ENCODE results near the gene CTNNA2.
A peak's percentile ranks its signal among the peaks of the same experiment; 100 is the strongest.

The CTNNA2 gene

DNA sequence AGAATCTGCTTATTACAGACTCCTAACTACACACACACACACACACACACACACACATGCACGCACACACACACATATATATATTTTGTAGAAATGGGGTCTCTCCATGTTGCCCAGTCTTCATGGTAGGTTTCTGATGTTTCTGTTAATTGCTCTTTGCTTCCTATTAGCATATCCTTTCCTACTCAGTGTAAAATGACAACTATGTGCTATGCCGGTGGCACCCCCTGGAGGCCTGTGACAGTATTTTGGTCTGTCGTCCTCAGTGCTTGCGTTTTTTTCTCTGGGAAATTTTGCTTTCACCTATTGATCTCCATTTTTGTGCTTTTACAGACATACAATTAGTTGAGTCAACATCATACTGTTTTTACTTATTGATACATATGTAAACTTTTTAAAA is 469.6 kb downstream of the CTNNA2 start:
- DNase-seq (ENCODE audit: low spot score): peak; percentile 55

DNA sequence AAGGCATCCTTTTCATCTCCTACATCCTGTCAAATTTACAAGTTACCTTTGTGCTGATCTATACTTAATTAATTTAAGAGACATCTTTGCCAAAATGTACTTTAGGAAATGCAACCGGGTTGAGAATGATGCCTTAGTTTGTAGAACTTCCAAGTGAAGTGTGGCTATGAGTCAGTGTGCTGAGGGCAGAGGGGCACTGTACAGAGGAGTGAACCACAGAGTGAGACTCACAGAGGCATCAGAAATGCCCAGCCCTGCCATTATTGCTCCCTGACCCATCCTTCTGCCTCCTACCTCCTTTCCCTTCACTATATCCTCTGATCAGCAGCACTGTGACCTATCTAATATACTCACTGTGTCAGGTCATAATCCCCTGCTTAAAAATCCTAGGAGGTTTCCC is 471.6 kb downstream of the CTNNA2 start:
- DNase-seq (ENCODE audit: low spot score): no peak

DNA sequence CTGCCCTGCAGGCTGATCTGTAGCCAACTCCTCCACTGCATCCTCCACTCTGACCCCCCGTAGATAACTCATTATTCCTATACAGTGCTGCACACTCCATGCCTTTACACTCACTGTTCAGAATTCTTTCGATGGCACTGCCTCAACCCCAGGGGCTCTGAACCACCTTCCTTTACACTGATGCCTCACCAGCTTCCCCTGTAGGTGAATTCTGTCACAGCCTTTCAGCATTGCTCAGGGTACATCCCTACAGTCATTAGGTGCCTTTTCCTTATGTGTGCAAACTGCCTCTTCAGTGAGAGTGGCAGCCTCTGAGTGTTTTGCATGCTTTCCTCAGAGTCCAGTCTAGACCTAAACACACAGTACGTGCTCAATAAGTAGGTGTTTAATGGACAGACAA is 472.3 kb downstream of the CTNNA2 start:
- DNase-seq (ENCODE audit: low spot score): no peak

DNA sequence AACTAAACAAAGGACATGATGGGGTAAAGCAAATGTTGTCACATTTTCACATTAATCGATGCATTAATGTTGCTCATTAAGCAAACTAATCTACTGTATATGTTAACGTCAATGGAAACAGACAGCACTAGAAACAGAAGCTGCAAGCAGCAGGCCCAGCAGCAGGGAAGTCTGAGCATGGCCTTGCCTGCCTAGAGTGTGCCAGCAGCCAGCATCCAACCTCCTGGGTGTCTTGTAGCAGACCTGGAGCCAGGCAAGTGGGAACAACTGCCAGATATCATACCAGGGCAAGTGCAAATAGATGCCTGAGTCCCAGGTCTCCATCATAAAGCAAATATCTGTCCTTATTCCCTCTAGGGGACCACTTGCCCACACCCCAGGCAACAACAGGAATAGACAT is 472.7 kb downstream of the CTNNA2 start:
- no peak for DNase-seq (ENCODE audit: low spot score)

DNA sequence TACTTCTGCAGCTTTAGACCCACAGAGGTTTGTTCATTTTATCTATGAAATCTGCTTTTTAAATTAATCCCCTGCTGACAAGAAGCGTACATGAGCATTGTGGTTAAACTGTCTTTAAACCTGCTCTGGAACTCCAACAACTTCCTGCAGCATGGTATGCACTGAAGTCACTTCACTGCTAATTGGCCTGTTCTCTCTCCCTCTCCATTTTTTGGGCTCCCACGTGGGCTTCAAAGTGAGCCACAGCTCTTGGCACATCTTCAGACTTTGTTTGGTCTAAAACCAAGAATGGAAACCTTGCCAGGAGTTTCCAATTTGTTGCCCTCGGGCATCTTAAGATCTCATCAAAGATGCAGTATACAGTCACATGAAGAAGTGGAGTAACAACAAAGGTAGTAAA is 480.3 kb downstream of the CTNNA2 start:
- no peak for DNase-seq (ENCODE audit: low spot score)

DNA sequence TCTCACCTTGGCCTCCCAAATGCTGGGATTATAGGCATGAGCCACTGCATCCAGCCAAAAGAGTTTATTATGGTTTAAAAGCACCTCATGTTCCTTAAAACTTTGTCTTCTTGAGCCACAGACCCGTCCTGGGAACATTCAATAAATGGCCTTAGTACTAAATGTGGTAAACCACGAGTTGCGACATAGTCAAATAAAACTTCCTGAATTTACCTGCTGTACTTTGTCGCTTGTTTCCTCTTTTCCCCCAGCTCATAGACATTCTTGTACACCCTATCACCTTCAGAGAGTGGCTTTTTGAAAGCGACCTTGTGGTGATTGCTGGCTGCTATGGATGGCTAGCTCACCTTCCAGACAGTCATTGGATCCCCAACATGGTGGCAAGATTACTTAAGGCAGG is 481.3 kb downstream of the CTNNA2 start:
- DNase-seq (ENCODE audit: low spot score): no peak

DNA sequence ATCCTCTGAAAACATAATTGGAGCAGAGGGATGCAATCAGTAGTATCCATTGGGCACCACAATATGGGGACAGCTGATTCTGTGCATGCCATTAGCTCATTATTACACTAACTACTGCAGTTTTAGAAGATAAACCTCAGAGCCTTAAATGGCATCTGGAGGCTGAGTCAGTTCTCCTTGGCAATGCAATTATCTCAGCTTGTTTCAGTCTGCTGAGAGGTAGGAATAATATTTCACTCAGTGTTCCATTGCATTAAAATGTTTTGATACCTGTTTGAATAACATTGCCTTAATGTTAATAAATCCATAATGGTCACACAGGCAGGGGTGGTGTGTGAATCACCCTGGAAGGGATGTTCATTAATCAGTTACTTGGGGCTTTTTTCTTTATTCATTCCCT is 482.1 kb downstream of the CTNNA2 start:
- DNase-seq (ENCODE audit: low spot score): no peak

DNA sequence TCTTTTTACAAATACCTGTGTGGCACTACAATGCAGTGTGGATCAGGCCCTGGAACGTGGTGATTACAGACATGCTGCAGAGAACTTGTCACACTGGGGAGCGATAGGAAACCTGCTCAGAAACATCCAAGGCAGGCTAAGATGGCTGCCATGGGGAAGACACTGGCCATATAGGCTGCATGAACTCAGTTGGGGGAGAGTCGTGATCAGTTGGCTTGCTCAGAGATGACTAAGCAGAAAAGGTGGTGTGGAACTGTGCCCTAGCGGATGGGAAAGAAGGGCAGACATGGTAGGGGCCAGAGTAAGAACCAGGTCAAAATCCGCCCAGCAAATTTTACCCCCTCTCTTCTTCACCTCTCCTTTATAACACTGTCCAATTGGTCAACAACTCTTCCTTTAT is 483.9 kb downstream of the CTNNA2 start:
- no peak for DNase-seq (ENCODE audit: low spot score)

DNA sequence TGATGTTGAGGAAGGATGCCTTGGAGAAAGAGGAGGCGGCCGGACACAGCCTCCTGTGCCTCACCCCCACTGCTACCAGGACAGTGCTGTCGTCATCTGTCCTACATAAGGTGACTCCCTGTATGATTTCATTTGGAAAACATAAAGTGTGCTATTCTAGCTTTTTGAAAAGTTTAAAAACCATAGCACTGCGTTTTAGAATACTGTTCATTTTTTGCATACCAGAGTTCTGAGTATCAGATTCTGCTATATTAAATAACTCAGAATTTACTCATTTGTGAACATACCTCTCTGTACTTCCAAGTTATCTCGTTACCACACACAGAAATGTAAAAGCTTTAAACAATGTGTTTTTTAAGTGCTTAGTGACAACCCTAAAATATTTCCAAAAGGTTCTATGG is 488.9 kb downstream of the CTNNA2 start:
- DNase-seq (ENCODE audit: low spot score): no peak

DNA sequence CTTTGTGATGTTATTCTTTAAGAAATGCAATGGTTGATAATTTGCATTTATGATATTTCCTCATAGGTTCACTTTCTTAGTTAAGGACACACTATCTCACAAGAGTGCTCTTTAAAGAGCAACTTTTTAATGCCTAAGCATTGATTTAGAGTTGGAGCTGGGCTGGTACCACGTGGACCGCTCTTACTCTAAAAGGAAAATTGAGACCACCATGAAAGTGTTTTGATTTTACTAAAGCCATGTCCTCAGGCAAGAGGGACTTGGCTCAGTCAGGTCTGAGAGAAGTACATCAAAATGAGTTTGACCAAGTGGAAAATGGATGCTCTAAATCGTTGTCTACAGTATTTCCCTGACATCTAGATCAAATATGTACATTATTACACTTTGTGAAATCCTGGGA is 489.3 kb downstream of the CTNNA2 start:
- no peak for DNase-seq (ENCODE audit: low spot score)

DNA sequence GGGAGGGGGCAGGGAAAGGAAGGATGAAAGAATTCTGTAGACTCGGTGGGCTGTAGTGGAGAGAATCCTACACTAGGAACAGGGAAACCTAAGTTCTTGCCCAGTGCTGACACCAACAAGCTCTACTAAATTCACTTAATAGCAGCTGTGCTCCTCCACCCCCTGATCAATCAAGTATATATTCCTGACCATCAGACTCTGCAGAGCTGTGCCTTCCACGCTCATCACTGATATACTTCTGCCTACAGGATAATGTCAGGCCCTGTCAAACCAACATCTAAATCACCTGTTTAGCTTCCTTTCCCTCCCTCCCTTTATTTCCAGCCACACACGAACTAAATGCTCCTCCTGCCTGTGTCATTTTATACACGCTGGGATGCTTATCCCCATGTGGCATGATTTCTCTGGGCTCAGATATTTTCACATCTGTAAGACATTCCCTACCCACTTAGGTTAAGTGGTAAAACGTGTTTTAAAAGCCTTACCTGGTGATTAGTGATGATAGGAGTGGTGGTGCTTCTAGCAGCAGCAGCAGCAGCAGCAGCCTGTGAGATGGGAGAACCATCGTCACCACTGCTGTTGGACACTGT is 489.8 kb downstream of the CTNNA2 start:
- DNase-seq (ENCODE audit: low spot score): no peak

DNA sequence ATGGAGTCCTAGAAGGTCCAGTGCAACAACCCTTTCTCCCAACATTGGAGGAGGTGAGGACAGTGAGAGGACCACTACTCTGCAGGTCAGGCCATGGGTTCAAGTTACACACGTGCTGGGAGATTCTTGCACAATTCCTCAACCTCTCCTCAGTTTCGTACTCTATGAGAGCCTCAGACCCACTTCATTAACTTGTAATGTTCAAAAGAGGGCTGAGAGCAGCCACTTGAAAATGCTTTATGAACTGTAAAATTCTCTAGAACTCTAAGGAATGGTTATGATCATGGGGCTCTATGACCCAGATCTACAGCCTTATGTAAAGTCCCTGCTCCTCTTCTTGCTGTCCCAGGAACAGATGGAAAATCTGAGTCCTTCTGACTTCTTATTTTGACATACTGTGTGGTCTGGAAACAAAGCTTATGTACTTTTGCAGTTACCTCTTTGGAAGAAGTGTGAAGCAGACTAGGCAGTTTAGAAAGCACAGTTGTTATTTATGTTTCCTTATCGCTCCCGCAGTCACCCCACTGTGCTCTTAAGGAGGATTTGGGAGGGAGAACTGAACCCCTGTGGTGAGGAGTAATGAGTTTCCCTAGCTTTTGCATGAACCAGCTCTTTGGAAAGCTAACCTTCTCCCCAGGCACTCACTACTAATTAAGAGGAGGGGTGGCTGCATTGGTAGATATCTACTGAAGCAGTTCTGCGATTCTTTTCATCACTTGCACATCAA is 495.1 kb downstream of the CTNNA2 start:
- peak; percentile 26 for DNase-seq (ENCODE audit: low spot score)

DNA sequence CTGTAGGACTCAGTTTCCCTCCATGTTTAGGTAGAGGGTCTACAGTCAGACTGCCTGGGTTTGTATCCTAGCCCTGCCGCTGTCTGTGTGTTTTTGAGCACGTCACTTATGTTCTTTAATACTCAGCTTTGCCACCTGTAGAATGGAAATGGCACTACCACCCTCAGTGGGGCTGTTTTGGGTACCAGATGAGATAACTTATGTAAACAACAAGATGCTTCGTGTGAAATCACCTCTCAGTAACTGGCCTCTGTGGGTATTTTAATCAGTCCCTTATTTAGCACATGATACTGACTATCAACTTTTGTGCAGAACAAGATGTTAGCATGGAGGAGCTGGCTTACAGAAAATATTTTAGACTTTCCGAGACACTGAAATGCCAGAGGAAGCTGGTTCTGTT is 495.7 kb downstream of the CTNNA2 start:
- DNase-seq (ENCODE audit: low spot score): no peak

DNA sequence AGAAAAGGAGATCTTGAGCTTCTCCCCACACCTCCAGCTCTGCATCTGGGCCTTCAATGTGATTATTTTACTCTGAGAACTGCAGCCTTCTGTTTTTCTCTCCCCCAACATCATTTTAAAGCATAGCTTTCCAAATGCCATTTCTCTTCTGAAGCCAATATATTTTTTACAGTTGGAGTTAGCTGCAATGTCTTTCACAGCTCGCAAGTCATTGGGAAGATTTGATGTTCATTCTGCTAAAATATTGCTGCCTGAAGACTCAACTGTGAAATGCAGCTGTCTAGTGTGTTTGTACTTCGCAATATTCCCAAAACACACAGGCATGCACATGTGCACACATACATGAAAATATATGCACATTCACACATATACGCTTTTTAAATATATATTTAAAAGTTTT is 496.4 kb downstream of the CTNNA2 start:
- no peak for DNase-seq (ENCODE audit: low spot score)

DNA sequence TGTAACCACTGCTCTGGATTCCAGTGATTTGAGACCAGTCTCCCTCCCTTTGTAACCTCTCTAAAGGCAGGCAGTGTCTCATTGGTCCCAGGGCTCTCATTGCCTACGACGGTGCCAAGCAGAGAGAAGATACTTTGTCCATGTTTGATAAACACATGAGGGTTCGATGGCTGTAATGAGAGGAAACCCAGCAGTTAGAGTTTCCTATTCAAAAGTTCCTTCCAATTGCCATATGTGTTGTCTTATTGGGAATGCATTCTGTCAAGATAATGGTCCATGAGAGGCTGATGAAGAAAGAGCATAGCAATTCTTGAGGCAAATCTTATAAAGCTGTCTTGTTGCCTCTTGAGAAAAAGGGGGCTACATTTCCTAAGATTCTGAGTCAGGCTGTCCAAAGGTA is 499.2 kb downstream of the CTNNA2 start:
- no peak for DNase-seq (ENCODE audit: low spot score)

DNA sequence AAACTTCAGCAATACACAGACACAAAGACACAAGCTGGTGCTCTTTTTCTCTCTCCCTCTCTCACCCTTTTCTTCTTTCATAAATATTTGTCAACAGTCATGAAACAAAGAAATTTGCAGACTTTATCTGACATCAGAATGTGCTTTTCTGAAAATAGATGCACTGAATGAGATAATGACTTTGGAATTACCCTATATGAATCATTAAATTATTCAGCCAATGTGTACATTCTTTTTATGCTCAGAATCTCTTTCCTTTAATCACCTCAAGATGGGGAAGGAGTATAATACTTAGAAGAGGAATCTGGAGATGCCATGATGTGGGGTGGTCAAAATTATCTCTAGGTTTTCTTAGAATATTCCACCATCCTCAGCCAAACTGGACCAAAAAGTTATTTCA is 501.8 kb downstream of the CTNNA2 start:
- DNase-seq (ENCODE audit: low spot score): no peak

DNA sequence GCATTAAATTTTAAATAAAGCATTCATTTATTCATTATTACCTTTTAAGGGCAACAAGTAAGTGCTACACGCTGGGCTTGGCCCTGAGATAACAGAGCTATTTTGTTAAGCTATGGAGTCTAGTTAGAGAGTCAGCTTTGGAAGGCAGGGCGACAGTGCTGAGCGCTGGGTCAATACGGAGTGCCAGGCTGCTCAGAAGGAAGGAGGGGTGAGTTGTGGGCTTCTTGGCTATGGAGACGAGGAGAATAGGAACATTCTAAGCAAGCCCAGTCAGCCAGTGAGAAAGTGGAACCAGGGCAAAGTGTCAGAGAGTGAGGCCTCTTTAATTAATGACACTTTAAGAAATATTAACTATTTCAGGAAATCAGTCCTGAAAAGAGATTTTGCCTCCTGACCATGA is 503.3 kb downstream of the CTNNA2 start:
- DNase-seq (ENCODE audit: low spot score): no peak

DNA sequence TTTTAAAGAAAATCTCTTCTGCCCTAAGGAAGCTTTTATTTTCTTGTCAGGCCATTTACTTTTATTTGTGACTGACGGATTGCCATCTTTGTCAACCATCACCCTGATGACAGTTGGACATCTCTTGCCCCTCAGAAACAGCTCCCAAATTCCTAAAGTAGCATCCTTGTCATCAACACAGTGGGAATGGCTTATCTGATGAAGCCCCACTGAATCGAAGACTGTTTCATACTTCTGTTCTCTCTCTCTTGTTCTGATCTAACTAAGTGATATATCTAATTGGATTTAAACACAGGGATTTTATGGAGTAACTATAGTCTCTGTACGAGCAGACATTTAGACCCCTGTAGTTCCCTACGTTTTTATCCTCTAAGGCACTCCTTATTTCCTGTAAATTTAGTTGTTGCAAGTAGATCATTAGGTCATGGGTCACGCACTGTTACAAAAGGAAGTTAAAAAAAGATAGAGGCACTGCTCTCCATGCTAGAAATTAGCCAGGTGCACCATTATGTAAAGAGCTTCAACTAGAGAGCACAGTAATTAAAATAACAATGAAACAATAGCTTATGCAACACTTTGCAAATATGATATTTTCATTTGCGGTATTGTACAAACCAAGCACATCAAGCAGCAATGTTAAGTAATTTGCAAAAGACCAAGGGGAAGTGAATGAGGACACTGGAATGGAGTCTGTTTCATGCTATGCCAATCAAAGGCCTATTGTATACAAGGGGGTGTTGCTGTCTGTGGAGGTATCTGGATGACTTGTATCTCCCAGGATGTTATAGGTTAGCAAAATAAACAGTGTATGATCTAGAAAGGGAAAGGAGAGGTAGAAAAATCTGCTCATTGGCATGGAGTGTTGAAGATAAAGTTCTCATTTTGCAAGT is 507.0 kb downstream of the CTNNA2 start:
- no peak for DNase-seq (ENCODE audit: low spot score)

DNA sequence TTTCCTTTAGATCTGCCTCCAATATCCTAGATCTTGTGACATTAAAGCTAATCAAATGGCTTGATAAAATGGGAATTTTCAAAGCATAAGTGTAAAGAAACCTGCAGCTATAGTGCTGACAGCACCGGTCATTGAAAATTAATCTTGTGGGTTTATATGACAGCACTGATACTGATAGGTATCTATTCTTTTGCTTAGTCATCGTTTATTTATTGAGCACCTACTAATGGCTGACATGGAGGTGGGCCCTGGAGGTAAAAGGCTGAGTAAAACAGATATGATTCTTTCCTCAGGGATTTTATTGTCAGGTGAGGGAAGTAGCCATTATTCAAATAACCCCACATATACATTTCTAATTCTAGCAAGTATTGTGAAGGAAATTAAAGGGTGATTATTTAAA is 509.2 kb downstream of the CTNNA2 start:
- DNase-seq (ENCODE audit: low spot score): no peak

DNA sequence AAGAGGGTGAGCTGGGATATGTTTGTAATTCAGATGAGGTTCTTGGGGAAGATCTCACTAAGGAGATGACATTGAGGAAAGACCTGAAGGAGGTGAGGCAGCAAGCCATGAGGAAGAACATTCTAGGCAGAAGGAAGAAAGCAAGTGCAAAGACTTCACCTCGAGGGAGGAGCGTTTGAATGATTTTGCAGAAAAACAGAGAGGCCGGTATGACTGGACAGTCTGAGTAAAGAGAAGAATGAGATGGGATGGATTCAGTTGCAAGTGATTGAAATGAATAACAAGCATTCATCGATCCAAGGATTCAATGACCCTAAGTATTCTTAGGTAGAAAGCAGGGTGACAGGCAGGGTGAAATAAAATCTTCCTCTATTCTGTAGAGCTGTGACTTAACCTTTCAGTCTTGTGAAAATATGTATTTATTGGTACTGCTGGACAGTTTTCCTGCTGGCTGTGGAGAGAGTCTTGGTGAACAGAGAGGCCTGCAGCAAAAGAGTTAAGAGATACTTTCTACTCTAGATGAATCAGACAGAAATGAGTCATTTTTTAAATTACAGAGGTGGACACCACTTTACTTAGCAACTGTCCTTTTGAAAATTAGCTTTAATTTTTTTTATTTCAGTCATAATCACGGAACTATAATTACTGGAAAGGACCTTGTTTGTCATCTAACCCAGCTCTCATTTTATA is 513.3 kb downstream of the CTNNA2 start:
- DNase-seq (ENCODE audit: low spot score): no peak

DNA sequence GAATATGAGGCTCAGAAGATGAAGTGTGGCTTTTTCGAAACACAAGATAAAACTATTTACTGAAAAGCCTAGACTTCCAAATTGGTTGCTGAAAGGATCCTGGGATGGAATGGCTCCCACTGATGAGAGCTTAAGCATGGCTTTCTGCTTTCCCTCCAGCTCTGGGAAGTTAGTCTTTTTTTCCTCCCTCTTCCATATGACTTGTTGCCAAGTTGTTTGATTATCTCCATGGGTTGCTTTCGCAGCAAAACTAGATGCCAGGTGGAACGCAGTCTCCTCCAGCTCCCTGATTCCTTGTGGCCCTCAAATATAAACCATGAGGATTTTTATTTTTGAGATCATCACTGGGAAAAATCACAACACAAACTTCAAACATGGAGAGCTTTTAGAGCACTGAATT is 515.2 kb downstream of the CTNNA2 start:
- DNase-seq (ENCODE audit: low spot score): no peak

DNA sequence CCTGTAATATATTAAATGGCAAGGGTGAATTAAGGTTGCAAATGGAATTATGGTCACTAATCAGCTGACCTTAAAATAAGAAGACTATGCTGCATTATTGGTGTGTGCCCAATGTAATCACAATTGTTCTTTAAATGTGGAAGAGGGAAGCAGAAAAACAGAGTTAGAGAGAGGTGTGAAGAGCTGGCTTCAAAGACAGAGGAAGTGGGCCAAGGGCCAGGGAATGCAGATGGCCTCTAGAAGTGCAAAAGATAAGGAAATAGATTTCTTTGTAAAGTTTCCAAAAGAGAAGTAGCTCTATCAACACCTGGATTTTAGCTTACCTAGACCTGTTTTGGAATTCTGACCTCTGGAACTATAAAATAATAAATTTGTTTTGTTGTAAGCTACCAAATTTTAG is 515.7 kb downstream of the CTNNA2 start:
- DNase-seq (ENCODE audit: low spot score): no peak

DNA sequence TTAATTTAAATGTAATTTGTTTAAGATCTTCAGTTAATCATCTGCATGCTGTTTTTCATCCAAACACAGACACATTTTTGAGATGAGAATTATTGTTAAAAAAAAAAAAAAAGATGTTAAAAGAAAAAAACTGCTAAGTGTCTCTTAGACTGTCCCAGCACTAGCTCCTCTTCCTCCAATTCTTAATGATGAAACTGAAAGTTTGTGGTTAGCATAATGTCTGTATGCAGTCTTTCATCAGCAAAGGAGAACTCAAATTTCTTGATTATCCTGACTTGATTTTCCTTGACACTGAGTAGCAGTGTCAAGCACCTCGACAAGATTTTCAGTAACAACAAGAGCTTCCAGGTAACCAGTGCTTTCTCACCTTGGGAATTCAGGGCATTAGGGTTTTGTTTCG is 517.3 kb downstream of the CTNNA2 start:
- DNase-seq (ENCODE audit: low spot score): no peak

All from iPS-NIHi11 (cell line).